Activated CD4-positive, alpha-beta T cell treated with anti-CD3 and anti-CD28 coated beads, Interleukin-2, amount 50 U/mL, for 24 hours (primary cell): ENCODE results near the gene BRD3OS.

Experiments used
- DNase-seq, 2 donors: peaks; one replicate each; pipeline ENCODE4 v3.0.0-alpha.2; 2020; ENCODE audit warnings: low read depth in 1 of 2, low spot score in 1 of 2

Gene BRD3OS

GRCh38 chr9:134032456-134033222, 7.4 kb downstream of the BRD3OS start:
- DNase-seq, result no peak

GRCh38 chr9:134033516-134034214, 8.4 kb downstream of the BRD3OS start:
- no peak for DNase-seq

- no peak for DNase-seq
These were observed 9.1 kb downstream of the BRD3OS start for GRCh38 chr9:134034215-134035040.

- no peak for DNase-seq
These were observed 10.1 kb downstream of the BRD3OS start for GRCh38 chr9:134035041-134036039.

GRCh38 chr9:134036130-134036529, 10.8 kb downstream of the BRD3OS start:
- DNase-seq, result no peak

- no peak for DNase-seq
These were observed 12.4 kb downstream of the BRD3OS start for GRCh38 chr9:134037641-134038040.

GRCh38 chr9:134039386-134040175, 14.3 kb downstream of the BRD3OS start:
- DNase-seq, result no peak

GRCh38 chr9:134040176-134040565, 14.9 kb downstream of the BRD3OS start:
- DNase-seq, result no peak

GRCh38 chr9:134040781-134041648, 15.7 kb downstream of the BRD3OS start:
- no peak for DNase-seq

- no peak for DNase-seq
These were observed 16.3 kb downstream of the BRD3OS start for GRCh38 chr9:134041649-134041962.

- no peak for DNase-seq
These were observed 18.3 kb downstream of the BRD3OS start for GRCh38 chr9:134043531-134043988.

GRCh38 chr9:134044944-134045343, 19.7 kb downstream of the BRD3OS start:
- no peak for DNase-seq

- no peak for DNase-seq
These were observed 20.7 kb downstream of the BRD3OS start for GRCh38 chr9:134045841-134046544.

GRCh38 chr9:134046894-134047681, 21.8 kb downstream of the BRD3OS start:
- DNase-seq, result no peak

GRCh38 chr9:134047868-134048581, 22.7 kb downstream of the BRD3OS start:
- no peak for DNase-seq

- DNase-seq, result no peak
These were observed 23.3 kb downstream of the BRD3OS start for GRCh38 chr9:134048582-134048968.

GRCh38 chr9:134049236-134049635, 24.0 kb downstream of the BRD3OS start:
- DNase-seq, result no peak
